Measurements from ENCODE around the gene NABP2. TPM values are rescaled to one million over a fixed set of nuclear protein-coding genes. Genes with fewer than 3 reads are reported as not detected.

Gene NABP2
- polyA plus RNA-seq, 1 donor from 2014 or later, result 54.3 TPM

GRCh38 chr12:56243731-56244181 lies 19.6 kb downstream of the NABP2 start:
- Histone ChIP-seq H3K4me3 (ENCODE audit: low read length) (no peak overlapping the region), H4K20me1 (ENCODE audit: insufficient read depth) (no peaks in the 10 kb centered on the region), H3K27ac (ENCODE audit: low read length) (no peak overlapping the region), H3K9me3 (ENCODE audit: low read length) (no peaks in the 10 kb centered on the region), H3K9ac (ENCODE audit: low read length) (no peak overlapping the region), H3F3A (ENCODE audit: insufficient read depth, low read length, poor library complexity, severe bottlenecking) (no peaks in the 10 kb centered on the region), H3K79me2 (replicated peaks; ENCODE audit: insufficient read depth, low read length) (no peaks in the 10 kb centered on the region), H3K36me3 (ENCODE audit: insufficient read depth, low read length) (no peaks in the 10 kb centered on the region), H3K9me2 (ENCODE audit: insufficient read depth, low read length) (no peaks in the 10 kb centered on the region), H3K27me3 (ENCODE audit: insufficient read depth, low read depth, low read length) (no peaks in the 10 kb centered on the region), H2AFZ (ENCODE audit: low read depth, low read length) (no peak overlapping the region), H3K4me2 (ENCODE audit: low read length) (no peak overlapping the region)
- TF ChIP-seq SMC3 (conservative IDR thresholded peaks at IDR 0.05; ENCODE audit: poor library complexity) (no peak), EZH2 (IDR thresholded peaks at IDR 0.05; ENCODE audit: borderline replicate concordance, insufficient read depth, low read length, poor library complexity, severe bottlenecking) (no peak), CTCF (IDR thresholded peaks at IDR 0.05; ENCODE audit: poor library complexity, severe bottlenecking) (no peak), TAF1 (IDR thresholded peaks at IDR 0.05; ENCODE audit: low read depth) (no peak), MXI1 (conservative IDR thresholded peaks at IDR 0.05; ENCODE audit: poor library complexity, severe bottlenecking) (no peak), POLR2AphosphoS5 (IDR thresholded peaks at IDR 0.05) (no peak), EP300 (conservative IDR thresholded peaks at IDR 0.05; ENCODE audit: poor library complexity, severe bottlenecking) (no peak), RAD21 (conservative IDR thresholded peaks at IDR 0.05) (no peak)
- TF ChIP-seq, protein P1, sequence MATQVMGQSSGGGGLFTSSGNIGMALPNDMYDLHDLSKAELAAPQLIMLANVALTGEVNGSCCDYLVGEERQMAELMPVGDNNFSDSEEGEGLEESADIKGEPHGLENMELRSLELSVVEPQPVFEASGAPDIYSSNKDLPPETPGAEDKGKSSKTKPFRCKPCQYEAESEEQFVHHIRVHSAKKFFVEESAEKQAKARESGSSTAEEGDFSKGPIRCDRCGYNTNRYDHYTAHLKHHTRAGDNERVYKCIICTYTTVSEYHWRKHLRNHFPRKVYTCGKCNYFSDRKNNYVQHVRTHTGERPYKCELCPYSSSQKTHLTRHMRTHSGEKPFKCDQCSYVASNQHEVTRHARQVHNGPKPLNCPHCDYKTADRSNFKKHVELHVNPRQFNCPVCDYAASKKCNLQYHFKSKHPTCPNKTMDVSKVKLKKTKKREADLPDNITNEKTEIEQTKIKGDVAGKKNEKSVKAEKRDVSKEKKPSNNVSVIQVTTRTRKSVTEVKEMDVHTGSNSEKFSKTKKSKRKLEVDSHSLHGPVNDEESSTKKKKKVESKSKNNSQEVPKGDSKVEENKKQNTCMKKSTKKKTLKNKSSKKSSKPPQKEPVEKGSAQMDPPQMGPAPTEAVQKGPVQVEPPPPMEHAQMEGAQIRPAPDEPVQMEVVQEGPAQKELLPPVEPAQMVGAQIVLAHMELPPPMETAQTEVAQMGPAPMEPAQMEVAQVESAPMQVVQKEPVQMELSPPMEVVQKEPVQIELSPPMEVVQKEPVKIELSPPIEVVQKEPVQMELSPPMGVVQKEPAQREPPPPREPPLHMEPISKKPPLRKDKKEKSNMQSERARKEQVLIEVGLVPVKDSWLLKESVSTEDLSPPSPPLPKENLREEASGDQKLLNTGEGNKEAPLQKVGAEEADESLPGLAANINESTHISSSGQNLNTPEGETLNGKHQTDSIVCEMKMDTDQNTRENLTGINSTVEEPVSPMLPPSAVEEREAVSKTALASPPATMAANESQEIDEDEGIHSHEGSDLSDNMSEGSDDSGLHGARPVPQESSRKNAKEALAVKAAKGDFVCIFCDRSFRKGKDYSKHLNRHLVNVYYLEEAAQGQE (IDR thresholded peaks at IDR 0.05; ENCODE audit: borderline replicate concordance), result no peak

DNA sequence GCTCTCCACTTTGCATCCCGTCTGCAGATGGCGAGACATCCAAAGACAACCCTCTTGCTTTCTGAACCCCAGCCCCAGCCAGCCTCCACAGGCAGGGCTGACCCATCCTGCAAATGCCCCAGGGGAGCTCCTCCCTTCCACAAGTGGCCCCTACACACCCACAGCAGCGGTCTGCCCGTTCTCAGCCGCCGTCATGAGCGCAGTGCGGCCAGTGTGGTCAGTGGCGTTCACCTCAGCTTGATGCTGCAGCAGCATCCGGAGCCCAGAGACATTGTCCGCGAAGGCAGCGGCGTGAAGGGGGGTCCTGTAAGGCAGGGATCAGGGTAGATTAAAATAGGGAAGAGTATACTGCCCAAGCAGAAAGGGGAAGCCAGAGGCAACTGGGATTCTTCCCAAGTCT lies 20.4 kb downstream of the NABP2 start:
- Histone ChIP-seq H3K4me2 (ENCODE audit: low read length) (no peak overlapping the region), H3K36me3 (ENCODE audit: insufficient read depth, low read length) (no peaks in the 10 kb centered on the region), H2AFZ (ENCODE audit: low read depth, low read length) (no peak overlapping the region), H3K9ac (ENCODE audit: low read length) (no peak overlapping the region), H4K20me1 (ENCODE audit: insufficient read depth) (no peaks in the 10 kb centered on the region), H3F3A (ENCODE audit: insufficient read depth, low read length, poor library complexity, severe bottlenecking) (no peaks in the 10 kb centered on the region), H3K27ac (ENCODE audit: low read length) (no peak overlapping the region), H3K9me3 (ENCODE audit: low read length) (no peaks in the 10 kb centered on the region), H3K4me3 (ENCODE audit: low read length) (no peak overlapping the region), H3K9me2 (ENCODE audit: insufficient read depth, low read length) (no peaks in the 10 kb centered on the region), H3K79me2 (replicated peaks; ENCODE audit: insufficient read depth, low read length) (no peaks in the 10 kb centered on the region), H3K27me3 (ENCODE audit: insufficient read depth, low read depth, low read length) (no peaks in the 10 kb centered on the region)
- TF ChIP-seq EZH2 (IDR thresholded peaks at IDR 0.05; ENCODE audit: borderline replicate concordance, insufficient read depth, low read length, poor library complexity, severe bottlenecking), result no peak
- TF ChIP-seq EP300 (conservative IDR thresholded peaks at IDR 0.05; ENCODE audit: poor library complexity, severe bottlenecking), result no peak
- no peak for TF ChIP-seq SMC3 (conservative IDR thresholded peaks at IDR 0.05; ENCODE audit: poor library complexity)
- TF ChIP-seq TAF1 (IDR thresholded peaks at IDR 0.05; ENCODE audit: low read depth), result no peak
- TF ChIP-seq POLR2AphosphoS5 (IDR thresholded peaks at IDR 0.05), result no peak
- TF ChIP-seq, protein P1 (IDR thresholded peaks at IDR 0.05; ENCODE audit: borderline replicate concordance), result no peak
- no peak for TF ChIP-seq MXI1 (conservative IDR thresholded peaks at IDR 0.05; ENCODE audit: poor library complexity, severe bottlenecking)

Data from neural cell (in vitro differentiated cells).